Measurements from ENCODE around the gene RASSF5. TPM values are rescaled to one million over a fixed set of nuclear protein-coding genes. Genes with fewer than 3 reads are reported as not detected.

Gene RASSF5
- total and polyA plus RNA-seq, 2 of the 13 experiments (the other 11 are each of a cell fraction or from before 2014, with no cell fraction given): 0.18 to 0.40 TPM

DNA sequence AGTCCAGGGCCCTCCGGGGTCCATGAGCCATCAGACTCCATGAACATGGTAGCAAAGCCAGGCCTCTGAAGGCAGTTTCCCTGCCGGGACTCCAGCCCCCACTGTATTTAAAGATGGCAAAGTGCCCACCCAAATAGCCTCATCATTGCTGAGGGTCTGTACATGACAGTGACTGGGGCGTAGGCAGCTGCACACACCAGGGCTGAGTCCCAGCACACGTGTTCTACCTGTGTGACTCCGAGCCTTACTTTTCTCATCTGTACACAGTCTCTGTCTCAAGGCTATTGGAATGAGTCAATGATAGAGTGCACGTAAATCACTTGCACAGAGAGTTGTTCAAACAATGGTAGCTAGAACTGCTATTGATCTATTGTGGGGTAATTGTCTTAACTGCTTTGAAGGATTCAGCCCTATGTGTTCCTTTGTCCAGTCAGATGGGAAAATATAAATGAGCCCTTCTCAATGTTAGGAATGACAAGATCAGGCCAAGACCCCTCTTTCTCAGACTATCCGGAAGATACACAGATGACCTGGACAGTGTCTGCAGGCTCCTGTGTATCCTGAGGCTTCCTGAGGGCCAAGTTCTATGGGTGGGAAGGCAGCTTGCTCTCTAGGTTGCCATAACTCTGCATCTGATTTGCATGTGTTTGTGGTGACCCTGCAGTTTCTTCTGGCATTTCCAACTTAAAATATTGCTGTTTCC is 48.9 kb downstream of the RASSF5 start (continued):
- TF ChIP-seq ZBTB3 (CRISPR knock-in tag; IDR thresholded peaks at IDR 0.05; ENCODE audit: borderline replicate concordance, low read depth): no peak
- TF ChIP-seq GATA4 (IDR thresholded peaks at IDR 0.05; ENCODE audit: borderline replicate concordance, low read depth): no peak
- no peak for TF ChIP-seq TSC22D2 (CRISPR knock-in tag; IDR thresholded peaks at IDR 0.05; ENCODE audit: borderline replicate concordance)
- TF ChIP-seq ZNF598 (CRISPR knock-in tag; IDR thresholded peaks at IDR 0.05; ENCODE audit: borderline replicate concordance): no peak
- TF ChIP-seq TAF15 (IDR thresholded peaks at IDR 0.05; ENCODE audit: low read depth, low read length, poor library complexity, severe bottlenecking): no peak
- no peak for TF ChIP-seq ZNF512B (CRISPR knock-in tag; IDR thresholded peaks at IDR 0.05; ENCODE audit: borderline replicate concordance)
- TF ChIP-seq, protein P1, sequence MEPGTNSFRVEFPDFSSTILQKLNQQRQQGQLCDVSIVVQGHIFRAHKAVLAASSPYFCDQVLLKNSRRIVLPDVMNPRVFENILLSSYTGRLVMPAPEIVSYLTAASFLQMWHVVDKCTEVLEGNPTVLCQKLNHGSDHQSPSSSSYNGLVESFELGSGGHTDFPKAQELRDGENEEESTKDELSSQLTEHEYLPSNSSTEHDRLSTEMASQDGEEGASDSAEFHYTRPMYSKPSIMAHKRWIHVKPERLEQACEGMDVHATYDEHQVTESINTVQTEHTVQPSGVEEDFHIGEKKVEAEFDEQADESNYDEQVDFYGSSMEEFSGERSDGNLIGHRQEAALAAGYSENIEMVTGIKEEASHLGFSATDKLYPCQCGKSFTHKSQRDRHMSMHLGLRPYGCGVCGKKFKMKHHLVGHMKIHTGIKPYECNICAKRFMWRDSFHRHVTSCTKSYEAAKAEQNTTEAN (CRISPR knock-in tag; conservative IDR thresholded peaks at IDR 0.05): no peak
- no peak for TF ChIP-seq ZBTB38 (CRISPR knock-in tag; IDR thresholded peaks at IDR 0.05)
- no peak for TF ChIP-seq MBNL3 (CRISPR knock-in tag; conservative IDR thresholded peaks at IDR 0.05)
- TF ChIP-seq RAD51 (IDR thresholded peaks at IDR 0.05; ENCODE audit: borderline replicate concordance): no peak
- TF ChIP-seq PHF5A (CRISPR knock-in tag; IDR thresholded peaks at IDR 0.05; ENCODE audit: low read depth, unreplicated experiment): no peak
- TF ChIP-seq, protein P2, sequence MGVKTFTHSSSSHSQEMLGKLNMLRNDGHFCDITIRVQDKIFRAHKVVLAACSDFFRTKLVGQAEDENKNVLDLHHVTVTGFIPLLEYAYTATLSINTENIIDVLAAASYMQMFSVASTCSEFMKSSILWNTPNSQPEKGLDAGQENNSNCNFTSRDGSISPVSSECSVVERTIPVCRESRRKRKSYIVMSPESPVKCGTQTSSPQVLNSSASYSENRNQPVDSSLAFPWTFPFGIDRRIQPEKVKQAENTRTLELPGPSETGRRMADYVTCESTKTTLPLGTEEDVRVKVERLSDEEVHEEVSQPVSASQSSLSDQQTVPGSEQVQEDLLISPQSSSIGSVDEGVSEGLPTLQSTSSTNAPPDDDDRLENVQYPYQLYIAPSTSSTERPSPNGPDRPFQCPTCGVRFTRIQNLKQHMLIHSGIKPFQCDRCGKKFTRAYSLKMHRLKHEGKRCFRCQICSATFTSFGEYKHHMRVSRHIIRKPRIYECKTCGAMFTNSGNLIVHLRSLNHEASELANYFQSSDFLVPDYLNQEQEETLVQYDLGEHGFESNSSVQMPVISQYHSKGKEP (CRISPR knock-in tag; IDR thresholded peaks at IDR 0.05): no peak
- no peak for TF ChIP-seq POLR2AphosphoS2 (IDR thresholded peaks at IDR 0.05; ENCODE audit: low read depth, low read length)
- TF ChIP-seq KAT7 (CRISPR knock-in tag; IDR thresholded peaks at IDR 0.05; ENCODE audit: borderline replicate concordance): no peak
- no peak for TF ChIP-seq NR1H2 (CRISPR knock-in tag; IDR thresholded peaks at IDR 0.05; ENCODE audit: borderline replicate concordance, low read depth)
- no peak for TF ChIP-seq ZNF781 (CRISPR knock-in tag; IDR thresholded peaks at IDR 0.05; ENCODE audit: borderline replicate concordance, not compliant biosample characterization)
- no peak for TF ChIP-seq TRIM22 (IDR thresholded peaks at IDR 0.05)
